GM12873 (cell line): ENCODE results near the gene MYO1F.

Experiments
- TF ChIP-seq, protein P1 (sequence below): IDR thresholded peaks from 2 replicates; pipeline ENCODE4 v1.5.1; 2012; ENCODE audit warnings: low read depth, mild to moderate bottlenecking, moderate library complexity, low read length, control low read depth; ENCODE audit not compliant: insufficient read depth; ENCODE audit errors: missing control alignments

Gene MYO1F

DNA sequence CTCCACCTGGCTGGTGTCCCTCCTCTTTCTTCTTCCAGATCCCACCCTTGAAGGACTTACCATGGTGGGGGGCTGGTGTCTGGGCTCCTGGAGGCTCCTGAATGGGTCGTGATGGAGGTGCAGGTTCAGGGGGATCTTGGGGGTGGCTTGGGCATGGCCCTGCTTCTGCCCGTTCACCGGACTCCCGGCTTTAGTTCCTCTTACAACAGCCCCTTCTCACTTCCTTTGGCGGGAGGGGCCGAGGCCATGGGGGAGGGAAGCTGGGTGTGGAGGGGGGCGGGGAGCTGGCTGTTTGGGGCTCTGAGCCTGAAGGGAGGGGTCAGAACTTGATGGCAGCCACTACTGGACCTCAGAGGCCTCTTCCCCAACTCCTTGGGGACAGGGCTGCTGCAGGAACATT lies at the start of gene MYO1F:
Gene MYO1F, minus strand, starts transcription at position 196 of the 400 bp plus-strand sequence. Its CDS starts 133 bp downstream, at position 63.
- TF ChIP-seq, protein P1, sequence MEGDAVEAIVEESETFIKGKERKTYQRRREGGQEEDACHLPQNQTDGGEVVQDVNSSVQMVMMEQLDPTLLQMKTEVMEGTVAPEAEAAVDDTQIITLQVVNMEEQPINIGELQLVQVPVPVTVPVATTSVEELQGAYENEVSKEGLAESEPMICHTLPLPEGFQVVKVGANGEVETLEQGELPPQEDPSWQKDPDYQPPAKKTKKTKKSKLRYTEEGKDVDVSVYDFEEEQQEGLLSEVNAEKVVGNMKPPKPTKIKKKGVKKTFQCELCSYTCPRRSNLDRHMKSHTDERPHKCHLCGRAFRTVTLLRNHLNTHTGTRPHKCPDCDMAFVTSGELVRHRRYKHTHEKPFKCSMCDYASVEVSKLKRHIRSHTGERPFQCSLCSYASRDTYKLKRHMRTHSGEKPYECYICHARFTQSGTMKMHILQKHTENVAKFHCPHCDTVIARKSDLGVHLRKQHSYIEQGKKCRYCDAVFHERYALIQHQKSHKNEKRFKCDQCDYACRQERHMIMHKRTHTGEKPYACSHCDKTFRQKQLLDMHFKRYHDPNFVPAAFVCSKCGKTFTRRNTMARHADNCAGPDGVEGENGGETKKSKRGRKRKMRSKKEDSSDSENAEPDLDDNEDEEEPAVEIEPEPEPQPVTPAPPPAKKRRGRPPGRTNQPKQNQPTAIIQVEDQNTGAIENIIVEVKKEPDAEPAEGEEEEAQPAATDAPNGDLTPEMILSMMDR: no peak

DNA sequence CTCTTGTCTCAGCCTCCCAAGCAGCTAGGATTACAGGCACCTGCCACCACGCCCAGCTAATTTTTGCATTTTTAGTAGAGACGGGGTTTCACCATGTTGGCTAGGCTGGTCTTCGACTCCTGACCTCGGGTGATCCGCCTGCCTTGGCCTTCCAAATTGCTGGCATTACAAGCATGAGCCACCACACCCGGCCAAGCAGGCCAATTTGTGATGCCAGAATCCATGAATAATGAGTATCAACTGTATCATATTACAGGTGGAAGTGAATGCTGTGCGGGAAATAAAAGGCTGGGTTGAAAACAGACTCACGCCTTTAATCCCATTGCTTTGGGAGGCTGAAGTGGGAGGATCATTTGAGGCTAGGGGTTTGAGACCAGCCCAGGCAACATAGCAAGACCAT lies 49.6 kb upstream of the MYO1F start:
- TF ChIP-seq, protein P1: no peak

DNA sequence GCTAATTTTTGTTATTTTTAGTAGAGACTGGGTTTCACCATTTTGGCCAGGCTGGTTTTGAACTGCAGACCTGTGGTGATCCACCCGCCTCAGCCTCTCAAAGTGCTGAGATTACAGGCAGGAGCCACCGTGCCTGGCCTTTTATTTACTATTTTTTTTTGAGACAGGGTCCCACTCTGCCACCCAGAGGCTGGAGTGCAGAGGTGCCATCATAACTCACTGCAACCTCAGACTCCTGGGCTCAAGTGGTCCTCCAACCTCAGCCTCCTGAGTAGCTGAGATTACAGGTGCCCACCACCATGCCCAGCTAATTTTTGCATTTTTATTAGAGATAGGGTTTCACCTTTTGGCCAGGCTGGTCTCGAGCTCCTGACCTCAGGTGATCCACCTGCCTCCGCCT lies 45.6 kb upstream of the MYO1F start:
- TF ChIP-seq, protein P1: peak; percentile 21

DNA sequence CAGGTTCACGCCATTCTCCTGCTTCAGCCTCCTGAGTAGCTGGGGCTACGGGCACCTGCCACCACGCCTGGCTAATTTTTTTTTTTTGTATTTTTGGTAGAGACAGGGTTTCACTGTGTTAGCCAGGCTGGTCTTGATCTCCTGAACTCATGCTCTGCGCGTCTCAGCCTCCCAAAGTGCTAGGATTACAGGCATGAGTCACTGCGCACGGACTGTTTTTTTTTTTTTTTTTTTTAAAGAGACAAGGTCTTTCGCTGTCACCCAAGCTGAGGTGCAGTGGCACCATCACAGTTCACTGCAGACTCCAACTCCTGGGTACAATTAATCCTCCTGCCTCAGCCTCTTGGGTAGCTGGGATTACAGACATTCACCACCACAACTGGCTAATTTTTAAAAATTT lies 41.5 kb upstream of the MYO1F start:
- TF ChIP-seq, protein P1: no peak

DNA sequence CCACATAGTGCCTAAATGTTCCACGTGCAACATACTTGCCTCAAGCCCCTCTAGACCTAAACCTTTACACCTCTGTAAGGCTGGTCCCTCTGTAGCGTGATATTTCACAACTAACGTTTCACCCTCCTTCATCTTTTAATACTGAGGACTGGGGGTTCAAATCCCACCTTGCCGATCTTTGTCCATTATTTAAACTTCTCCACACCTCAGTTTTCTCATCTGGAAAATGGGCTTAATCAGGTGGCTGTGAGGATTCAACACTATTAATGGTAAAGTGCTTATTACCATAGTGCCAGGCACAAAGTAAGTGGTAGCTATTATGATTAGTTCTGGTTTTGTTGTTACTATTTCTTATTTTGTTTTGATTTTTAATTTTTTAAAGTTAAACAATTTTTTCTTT lies 40.7 kb upstream of the MYO1F start:
- TF ChIP-seq, protein P1: no peak

DNA sequence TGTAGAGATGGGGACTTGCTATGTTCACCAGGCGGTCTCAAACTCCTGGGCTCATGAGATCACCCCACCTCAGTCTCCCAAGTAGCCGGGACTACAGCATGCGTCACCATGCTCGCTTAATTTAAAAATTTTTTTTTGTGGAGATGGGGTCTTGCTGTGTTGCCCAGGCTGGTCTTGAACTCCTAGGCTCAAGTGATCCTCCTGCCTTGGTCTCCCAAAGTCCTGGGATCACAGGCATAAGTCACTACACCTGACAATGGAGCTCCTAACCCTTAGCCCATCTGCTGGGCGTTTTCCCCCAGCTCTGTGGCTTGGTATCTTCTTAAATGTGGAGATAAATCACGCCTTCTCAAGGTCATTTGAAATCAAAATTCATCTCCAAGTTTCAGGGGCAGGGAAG lies 39.6 kb upstream of the MYO1F start:
- TF ChIP-seq, protein P1: no peak

DNA sequence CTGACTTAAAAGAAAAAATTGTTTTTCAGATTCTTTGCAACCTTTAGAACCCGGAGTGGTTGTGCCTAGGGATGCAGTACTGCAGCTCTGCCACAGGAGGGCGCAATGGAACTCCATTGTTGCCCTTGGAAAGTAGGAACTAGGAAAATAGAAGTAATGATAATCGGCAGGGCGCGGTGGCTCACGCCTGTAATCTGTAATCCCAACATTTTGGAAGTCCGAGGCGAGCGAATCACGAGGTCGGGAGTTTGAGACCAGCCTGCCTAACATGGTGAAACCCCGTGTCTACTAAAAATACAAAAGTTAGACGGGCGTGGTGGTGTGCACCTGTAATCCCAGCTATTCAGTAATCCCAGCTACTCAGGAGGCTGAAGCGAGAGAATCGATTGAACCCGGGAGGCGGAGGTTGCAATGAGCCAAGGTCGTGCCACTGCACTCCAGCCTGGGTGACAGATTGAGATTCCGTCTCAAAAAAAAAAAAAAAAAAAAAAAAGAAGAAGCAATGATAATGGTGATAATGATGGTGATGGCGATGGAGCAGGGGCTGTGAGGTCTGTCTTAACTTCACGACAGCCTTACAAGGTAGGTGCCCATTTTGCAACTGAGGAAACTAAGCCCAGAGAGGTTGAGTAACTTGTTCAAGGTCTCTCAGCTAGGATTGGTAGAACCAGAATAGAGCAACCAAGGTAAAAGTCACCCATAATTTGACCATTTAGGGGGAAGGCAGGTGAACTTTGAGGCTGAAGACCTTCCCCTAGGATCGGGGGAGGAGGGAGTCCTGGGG lies 38.8 kb upstream of the MYO1F start:
- TF ChIP-seq, protein P1: peak; percentile 83

DNA sequence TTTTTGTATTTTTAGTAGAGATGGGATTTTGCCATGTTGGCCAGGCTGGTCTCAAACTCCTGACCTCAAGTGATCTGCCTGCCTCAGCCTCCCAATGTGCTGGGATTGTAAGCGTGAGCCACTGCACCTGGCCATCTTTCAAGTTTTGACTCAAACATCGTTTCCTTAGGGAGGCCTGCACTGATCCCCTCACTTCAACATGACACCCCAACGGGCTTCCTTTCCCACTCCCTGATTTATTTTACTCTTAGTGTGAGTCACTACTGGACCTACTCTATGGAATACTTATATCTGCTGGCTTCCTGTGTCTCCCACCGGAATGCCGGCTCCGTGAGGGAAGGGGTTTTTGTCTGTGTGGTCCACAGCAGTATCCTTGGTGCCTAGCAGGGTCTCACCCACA lies 37.8 kb upstream of the MYO1F start:
- TF ChIP-seq, protein P1: no peak
